Pons (tissue), 1 donor: Measurements from ENCODE around the gene PXDC1.

Experiments
- DNase-seq: peaks from one replicate; pipeline ENCODE4 v3.0.0-alpha.2; 2016; ENCODE audit warnings: low spot score

PXDC1 gene, protein sequence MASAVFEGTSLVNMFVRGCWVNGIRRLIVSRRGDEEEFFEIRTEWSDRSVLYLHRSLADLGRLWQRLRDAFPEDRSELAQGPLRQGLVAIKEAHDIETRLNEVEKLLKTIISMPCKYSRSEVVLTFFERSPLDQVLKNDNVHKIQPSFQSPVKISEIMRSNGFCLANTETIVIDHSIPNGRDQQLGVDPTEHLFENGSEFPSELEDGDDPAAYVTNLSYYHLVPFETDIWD

DNA sequence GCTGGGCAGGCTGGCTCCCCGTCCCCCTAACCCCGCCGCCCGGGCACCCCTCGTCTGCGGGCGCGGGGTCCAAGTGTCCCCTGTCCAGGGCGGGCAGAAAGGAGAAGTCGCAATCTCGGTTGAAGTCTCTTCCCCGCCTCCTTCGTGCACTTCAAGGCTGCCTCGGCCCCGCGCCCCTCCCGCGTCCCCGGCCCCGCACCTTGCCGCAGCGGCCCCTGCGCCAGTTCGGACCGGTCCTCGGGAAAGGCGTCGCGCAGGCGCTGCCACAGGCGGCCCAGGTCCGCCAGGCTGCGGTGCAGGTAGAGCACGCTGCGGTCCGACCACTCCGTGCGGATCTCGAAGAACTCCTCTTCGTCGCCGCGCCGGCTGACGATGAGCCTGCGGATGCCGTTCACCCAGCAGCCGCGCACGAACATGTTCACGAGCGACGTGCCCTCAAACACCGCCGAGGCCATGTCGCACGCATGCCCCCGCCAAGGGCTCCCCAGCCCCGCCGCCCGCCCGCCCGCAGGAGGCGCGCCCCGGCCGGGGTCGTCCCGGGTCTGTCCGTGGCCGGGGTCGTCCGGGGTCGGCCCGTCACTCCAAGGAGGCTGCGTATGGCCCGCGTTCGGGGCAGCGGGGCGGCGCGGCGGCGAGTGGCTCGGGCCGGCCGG lies at the start of gene PXDC1:
TSS of gene PXDC1 (minus strand) at position 637 of the 653 bp plus-strand sequence. CDS start at position 455, 182 bp downstream.
- no peak for DNase-seq

DNA sequence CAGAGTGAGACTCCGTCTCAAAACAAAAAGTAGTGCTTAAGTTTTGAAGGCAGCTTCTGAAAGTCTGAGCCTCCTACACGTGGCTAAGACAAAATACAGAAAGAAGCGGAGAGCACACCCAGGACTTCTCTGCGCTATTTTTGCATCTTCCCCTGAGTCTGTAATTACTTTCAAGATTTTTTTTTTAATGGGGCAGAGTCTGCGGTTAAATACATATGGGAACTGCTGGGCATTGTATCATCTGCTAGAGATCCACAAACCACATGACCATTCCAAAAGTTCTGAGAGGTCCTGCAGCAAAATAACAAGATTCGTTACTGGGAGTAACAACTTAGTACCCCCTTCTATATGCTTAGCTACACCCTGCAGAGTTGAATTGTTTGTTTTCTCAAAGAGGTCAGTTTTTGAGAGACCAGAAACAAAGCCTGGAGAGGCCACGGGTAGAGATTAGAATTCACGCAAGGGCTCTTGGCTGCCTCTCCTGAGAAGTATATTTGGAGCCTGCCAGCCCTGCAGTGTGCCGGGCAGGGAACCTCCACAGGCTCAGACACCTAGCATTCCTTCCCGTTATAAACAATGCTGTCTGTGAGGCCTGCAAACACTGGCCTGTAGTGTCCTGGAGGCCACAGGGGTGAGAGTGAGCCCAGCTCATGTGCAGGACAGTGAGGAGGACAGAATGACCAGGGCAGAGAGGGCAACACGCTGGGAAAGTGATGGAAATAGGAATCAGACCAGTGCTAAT lies 49.5 kb upstream of the PXDC1 start:
- DNase-seq: no peak

DNA sequence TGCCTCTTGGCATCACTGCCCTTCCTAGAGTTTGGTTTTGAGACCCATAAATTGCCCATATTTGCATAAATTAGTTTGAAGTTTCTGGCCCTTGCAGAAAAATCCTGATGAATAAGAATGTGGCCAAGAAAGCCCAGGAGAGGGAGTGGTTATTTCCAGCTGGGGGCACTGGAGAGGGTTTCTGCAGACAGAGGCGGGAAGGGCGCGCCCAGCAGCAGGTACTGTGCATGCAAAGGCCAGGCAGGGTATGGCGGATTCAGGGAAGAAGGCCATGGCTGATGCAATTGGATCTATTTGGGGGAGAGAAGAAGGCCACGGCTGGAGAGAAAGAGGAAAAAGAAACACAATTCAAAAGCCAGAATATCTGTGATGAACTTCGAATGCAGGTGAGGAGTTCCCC lies 48.2 kb upstream of the PXDC1 start:
- DNase-seq: no peak

DNA sequence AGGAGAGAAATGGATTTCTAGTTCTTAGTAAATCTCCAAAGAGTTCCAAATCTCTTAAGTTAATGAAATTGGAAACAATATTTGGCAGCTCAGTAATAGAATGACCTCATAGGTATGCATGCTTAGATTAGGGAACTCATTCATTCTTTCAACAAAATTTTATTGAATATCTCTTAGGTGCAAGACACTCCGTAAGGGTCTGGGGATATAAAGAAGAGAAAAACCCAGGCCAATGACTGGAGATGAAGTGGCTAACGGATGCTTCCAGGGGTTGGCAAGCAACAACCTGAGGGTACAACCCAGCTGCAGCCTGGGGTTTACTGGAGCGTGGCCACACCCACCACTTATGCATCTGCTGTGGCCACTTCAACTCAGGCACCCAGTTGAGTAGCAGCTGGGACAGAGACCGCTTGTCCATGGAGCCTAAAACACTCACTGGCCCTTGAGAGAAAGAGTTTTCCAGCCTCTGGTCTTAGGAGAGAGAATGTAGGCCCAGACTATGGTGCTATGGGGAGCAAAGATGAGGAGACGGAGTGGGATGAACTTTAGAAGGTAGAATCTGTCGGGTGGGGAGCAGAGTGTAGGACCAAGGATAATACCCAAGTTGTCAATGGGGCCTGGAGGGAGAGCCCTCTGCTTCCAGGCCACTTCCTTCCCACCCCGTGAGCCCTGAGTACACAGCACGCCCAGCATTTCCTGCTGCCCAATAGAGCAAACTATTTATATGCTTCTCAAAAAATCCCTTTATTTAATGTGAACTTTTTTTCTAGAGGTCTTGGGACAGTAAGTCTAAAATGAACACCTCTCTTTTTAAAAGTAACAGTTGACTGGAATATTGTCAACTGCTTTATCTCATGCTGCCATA lies 46.8 kb upstream of the PXDC1 start:
- no peak for DNase-seq

- DNase-seq: peak; percentile 12
These were observed 45.9 kb upstream of the PXDC1 start for GRCh38 chr6:3797231-3798054.

- no peak for DNase-seq
These were observed 45.2 kb upstream of the PXDC1 start for GRCh38 chr6:3796719-3797041.

DNA sequence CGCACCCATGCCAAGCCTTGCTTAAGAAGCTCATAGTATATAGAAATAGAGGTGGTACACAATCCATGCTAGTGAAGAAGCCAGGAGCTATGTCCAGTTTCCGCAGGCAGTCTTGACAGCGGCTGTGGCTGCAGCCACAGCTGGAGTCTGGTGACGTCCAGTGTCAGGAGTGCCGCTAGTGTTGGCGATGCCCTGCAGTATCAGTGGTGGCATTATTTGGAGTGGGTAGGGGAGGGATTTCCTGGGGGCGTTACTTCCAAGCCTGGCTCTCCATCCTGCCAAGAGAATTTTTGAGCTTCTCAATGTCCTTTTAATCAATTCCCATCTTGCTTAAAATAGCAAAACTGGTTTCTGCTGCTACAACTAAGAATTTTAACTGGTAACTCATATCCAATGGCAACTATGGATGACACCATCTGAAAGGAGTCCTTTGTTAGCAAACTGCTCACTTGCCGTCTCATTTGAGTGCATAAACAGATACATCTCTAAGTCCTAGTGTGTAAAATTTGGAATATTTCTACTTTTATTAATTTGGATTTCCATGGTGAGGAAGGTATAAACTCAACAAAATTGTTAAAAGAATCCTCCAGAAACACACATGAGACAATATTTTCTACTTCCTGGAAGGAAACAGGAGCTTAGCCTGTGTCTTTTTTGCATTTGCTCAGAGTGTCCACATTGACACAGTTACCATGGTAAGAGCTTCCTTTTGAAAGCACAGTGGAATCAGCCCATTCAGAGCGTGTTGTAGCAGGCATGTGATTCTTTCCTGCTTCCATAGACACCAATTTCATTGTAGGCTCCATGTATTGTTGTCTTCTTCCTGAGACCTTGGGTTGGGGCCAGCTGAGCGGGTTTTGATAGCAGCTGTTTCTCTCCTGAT lies 44.6 kb upstream of the PXDC1 start:
- peak; percentile 89 for DNase-seq

DNA sequence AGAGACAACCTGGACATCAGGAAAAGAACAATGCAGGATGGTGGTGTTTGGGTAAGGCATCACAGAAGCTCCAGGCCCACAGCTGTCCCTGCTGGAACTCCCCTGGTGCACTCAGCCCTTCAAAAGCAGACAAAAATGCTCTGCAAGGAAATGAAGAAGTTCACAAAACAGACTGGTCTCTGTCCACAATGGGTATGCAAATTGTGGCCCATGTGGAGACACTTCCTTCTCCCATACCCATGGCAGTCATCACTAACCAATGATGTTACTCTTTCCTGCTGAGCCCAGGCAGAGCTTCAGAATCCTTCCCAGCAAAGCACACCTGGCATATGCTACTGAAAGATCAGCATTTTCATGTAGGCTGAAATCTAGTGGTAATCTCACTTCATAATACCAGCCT lies 42.6 kb upstream of the PXDC1 start:
- DNase-seq: peak; percentile 37

DNA sequence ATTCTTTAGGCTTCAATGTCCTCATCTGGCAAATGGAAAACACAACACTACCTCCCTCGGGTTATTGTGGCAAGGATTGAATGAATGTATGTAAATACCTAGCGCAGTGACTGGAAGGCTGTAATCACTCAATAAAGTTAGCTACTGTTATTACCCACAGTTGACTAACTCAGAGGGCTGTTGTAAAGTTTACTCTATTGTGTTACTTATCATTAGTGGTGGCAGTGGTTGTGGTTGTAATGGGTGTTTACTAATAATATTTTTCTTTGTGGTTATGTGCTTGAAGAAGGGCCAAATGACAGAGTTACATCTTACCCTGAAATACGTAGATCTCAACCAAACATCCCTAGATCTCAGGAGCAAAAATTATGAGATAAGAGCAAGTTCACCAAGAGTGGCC lies 42.0 kb upstream of the PXDC1 start:
- no peak for DNase-seq

- no peak for DNase-seq
These were observed 40.2 kb upstream of the PXDC1 start for GRCh38 chr6:3791526-3792203.

- no peak for DNase-seq
These were observed 38.5 kb upstream of the PXDC1 start for GRCh38 chr6:3789896-3790558.

GRCh38 chr6:3789018-3789895 lies 37.7 kb upstream of the PXDC1 start:
- no peak for DNase-seq

DNA sequence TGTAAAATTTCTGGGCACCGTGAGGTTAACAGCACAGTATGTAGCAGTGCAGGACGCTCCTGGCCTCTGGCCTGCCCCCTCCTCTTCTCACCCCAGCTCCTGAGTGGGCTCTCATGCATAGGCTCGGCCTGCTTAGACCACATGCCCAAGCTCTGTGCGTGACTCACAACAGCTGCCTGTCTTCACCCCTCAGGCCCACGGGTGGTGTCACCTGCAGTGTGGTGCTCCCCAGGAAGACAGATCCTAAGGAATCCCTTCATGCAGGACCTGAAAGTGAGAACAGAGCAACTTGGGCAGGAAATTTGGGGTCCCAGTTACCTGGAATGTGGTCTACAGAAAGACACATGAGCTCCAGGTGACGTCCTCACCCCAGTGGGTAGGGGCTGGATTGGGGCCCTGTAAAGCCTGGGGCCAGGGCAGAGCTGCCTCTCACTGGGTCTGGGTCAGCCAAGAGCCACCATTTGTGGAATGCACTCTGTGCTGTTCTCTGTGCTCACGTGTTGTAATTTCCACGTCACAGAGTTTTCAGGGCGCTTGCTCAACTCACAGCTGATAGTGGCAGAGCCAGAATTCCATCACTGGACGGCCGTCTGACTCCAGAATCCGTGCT lies 37.0 kb upstream of the PXDC1 start:
- no peak for DNase-seq

DNA sequence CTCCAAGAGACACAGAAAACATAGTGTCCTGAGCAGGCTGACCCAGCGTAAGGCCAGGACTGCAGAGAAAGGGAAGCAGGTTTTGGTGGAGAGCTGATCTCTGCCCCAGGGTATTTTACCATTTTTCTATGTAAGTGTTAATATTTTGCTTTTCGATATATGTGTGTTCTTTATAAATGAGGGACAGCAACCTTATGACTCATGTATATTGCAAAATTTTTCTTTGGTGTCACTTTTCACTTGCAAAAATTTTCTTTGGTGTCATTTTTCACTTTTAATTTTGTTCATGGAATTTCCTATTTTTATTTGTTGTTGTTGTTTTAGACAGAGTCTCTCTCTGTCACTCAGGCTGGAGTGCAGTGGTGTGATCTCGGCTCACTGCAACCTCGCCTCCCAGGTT lies 34.6 kb upstream of the PXDC1 start:
- no peak for DNase-seq

GRCh38 chr6:3785745-3786098 lies 34.2 kb upstream of the PXDC1 start:
- DNase-seq: no peak

GRCh38 chr6:3784885-3785744 lies 33.6 kb upstream of the PXDC1 start:
- DNase-seq: no peak

GRCh38 chr6:3784423-3784822 lies 32.9 kb upstream of the PXDC1 start:
- DNase-seq: no peak
